NAMALWA (cell line): ENCODE measurements around the gene LSM6.

Source experiments
- DNase-seq: peaks from one replicate; pipeline ENCODE4 v3.0.0-alpha.2; 2015; ENCODE audit warnings: low spot score

The LSM6 gene

DNA sequence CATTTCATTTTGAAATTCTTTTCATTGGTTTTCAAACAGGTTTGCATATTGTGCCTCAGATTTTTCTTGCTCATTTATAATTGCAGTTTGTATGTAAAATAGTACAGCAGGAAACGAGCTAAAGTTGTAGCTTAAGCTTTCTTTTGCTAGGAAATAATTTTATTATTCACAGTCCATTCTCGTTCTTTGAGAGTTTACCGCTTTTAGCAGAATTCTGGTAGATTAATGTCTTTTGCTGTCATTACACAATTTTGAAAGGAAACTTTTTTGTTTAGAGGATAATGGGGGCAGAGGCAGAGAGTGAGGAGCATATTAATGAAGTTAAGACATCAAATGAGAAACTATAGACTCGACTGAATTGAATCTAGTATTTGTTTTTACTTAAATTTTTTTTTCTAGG, 10.5 kb downstream of the LSM6 start:
- DNase-seq: no peak

DNA sequence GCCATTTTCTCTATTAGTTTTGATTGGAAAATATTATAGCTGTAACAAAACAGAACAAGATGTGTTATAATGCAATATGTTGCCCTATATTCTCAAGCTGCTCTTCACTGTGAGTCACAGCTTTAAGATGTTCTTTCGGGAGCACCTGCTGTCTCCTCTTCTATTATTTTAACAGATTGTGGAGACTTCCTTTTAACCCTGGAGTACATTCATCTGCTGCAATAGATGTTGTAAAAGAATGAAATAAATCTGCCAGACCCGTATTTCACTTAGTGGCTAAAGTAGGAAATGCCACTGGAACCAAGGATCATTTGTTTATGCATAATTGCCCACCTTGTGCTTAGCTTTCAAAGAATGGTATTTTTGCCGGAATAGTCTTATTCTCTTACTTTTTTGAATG, 11.1 kb downstream of the LSM6 start:
- no peak for DNase-seq

DNA sequence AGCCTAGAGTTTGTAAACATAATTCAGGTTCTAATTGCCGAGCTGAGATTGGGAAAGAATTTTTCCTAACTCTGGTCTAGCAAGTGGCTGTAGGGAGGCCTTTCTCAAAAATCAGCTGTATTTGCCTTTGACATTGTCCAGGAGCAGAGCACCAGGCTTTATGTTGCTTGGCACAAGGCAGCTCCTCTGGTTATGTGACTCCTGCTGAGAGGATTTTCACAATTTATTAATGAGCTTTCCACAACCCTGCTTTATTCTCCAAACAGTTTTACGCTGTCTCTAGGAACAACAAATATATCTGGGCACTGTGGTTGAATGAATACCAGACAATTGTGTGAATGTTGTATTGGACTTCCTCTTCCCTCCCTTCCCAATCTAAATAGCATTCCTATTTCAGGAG, 14.9 kb downstream of the LSM6 start:
- no peak for DNase-seq

DNA sequence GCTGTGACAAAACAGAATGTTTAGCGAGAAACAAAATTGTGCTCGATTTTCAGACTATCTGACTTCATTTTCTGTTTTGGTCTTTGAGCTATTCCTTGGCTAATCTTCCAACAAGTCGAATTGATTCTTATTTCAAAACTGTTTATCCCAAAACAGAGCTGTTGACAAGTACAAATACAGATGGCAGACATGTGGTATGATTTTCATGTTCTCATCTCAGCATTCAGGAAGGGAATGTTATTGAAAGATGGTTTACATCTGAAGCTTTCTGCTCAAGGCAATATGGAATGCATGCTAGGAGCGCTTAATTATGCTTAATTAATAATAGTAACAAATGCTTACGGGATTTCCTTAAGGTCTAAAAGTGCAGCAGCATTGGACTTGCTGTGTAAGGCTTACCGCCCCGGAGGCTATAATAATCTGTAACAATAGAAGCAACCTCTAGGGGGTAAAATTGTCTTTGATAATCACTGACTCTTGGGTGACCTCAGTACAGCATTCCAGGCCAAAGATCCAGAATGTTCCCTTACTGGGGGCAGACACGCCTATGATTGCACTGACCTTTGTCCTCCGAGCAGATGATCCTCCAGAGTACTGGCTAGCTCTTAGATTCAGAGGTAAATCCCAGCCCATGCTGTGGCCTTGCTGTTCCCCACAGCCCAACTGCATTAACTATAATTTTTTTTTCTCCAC, 16.4 kb downstream of the LSM6 start:
- DNase-seq: no peak

DNA sequence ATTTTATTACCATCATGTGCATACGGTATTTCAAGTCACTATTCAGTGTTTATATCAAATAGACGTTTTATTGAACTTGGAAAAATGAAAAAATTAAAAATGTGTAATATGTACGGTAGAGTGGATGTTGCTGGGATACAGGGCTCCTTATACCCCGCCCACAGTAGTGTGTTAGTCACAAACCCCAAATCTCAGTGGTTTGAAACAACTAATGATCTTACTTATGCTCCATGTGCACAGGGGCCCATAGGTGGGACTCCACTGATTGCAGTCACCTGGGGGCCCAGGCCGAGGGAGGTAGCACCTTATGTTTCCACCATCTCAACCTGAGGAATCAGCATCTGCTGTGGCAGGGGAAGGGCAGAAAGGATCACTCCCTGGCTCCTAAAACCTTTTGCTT, 18.1 kb downstream of the LSM6 start:
- no peak for DNase-seq

DNA sequence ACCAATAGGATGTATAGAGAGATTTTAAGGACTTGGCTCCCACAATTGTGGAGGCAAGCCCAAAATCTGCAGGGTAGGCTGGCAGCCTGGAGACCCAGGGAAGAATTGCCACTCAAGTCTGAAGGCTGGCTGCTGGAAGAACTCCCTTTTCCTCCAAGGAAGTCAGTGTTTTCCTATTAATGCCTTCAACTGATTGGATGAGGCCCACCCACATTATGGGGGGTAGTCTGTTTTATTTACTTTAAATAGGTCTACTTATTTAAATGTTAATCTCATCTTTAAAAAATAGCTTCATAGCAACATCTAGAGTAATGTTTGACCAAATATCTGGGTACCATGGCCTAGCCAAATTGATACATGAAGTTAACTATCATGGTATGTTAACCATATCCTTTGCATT, 18.7 kb downstream of the LSM6 start:
- no peak for DNase-seq

DNA sequence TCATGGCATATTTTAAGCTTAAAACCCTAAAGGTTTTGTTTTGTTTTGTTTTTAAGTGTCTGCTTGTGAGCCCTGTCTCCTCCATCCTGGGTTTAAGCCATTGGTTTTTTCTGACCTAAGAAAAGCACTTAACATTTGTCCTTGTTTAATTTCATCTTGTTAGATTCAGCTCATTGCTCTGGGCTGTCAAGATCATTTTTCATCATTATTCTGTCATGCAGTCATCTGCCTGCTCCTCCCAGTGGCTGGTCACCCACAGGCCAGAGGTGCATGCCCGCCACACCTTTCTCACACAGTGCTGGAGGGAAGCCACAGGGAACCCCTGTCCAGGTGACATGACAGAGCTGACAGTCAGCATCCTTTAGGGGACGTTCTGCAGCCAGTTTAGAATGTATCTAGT, 27.1 kb downstream of the LSM6 start:
- no peak for DNase-seq

DNA sequence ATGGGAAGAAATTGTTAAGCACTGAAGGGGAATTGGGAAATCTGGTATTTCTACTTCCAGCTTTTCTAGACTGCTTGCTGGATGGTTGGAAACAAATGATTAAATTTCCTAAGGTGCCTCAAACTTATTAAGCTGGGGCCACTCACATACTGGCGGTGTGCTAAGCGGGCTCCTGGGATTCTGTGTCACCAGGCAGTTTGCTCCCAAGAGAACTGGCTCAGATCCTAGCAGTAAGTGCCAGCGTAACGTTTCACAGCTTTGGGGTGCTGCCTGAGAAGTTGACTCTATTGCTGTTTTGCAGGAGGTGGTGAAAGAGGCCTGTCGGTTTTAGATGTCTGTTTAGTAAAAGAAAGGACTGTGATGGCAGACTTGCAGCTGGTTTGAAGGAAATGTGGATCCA, 31.9 kb downstream of the LSM6 start:
- no peak for DNase-seq

DNA sequence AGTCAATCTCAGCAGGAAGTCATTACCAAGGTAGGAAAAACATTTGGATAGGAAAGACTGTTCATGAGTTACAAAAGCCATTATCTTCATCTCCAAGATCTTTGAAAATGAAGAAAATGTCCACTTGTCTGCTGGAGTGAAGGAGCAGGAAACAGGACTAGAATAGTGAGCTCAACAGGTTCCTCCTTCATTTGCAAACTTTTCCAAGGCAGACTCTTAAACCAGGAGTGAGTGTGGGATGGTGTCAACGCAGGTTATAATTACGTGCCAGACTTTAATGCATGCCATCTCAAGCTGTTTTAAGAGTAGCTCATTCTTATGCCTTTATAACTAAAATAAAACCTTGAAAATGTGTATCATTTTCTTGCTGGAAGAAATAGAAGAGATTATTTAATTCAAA, 35.4 kb downstream of the LSM6 start:
- DNase-seq: no peak

DNA sequence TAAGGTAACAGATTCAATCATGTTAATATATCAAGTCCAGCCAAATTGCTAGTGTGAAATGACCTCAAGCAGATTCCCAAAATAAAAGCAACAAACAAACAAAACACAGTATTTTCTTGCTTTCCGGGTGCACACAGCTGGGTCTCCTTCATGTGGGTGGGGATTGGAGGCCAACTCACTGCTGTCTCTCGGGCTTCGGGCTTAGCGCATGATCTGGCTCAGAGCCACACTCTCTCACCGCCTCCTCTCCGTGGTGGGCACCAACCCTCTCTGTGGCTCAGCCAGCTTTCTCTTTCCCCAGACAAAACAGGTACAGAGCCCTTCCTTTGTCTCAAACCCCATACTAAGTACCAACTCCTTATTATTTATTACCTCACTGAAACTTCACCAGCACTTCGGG, 35.9 kb downstream of the LSM6 start:
- DNase-seq: no peak

DNA sequence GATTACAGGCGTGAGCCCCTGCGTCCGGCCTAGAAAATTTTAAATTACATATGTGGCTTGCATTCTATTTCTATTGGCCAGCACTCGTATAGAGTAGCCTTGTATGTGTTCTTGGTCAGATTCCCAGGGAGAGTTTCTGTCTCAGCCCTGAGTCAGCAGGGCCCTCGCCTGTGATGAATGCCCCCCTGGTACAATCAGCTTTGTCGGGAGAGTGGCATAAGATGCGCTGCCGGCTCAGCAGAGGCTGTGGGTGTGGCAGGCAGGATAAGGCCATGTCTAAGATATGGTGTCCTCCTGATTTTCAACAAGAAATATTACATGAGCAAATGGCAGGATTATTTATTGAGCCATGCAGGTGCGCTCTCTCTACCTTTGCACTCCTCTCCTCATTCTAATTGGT, 37.3 kb downstream of the LSM6 start:
- DNase-seq: no peak

DNA sequence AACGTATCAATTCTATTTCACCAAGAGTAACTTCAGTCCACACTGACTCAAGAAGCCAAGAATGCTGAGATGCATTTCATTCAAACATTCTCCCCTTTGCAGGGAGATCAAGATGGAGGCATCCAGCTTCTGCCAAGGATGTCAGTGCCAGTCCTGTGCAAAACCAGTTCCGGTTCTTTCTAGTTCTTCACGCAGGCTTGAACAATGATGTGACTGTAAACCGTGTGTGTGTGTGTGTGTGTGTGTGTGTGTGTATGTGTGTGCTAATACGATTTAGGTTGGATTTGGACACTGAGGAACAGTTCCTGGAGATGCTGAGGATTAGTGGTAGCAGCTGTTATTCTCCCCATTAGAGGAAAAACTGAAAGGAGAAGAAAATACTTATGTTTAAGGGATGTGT, 38.7 kb downstream of the LSM6 start, which contains the start of gene REELD1:
REELD1 (plus strand) TSS at position 301 of the 400 bp plus-strand sequence. CDS start 2,415 bp downstream, outside the sequence.
- DNase-seq: no peak

DNA sequence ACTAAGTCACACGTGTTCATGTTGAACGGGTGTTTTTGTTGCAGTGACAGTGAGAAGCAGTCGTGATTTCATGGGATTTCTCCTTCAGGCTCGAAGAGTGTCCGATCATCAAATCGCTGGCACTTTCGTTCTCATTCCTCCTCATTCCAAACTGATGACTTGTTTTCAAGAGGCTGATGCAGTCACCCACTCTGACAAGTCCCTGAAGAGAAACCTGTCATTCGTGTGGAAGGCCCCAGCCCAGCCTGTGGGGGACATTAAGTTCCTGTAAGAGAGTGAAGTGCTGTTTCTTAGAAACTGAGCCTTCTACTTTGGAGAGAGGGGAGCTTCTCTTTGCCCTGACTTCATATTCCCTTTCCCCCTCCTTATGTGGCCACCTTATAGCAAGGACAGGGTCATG, 46.8 kb downstream of the LSM6 start:
- no peak for DNase-seq

DNA sequence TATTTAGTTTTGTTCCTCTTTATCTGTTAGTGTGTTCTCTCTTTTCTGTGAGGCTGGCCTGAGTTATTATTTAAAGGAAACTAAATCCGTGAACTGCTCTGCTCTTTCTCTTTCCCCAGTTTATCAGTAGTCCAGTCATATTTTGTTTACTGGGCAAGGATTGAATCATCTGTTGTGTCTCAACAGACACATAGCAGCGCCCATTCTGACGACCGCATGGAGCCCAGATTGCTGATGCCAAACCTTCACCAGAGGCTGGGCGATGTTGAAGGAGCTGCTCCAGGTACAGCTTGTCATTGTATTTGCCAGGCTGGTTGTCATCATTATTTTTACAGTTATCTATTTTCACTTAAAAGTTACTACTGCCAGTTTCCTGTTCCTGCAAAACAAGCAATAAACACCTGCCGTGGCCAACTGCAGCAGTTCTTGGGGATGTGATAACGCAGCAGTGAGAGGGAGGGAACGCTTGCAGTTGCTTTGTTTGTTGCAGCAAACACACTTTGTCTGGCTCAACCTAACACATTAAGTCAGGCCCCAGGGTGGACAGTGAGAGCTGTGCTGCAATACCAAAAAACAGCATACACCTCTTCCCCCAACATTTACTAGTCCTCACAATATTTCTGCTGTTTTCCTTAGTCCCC, 48.9 kb downstream of the LSM6 start:
- DNase-seq: no peak

DNA sequence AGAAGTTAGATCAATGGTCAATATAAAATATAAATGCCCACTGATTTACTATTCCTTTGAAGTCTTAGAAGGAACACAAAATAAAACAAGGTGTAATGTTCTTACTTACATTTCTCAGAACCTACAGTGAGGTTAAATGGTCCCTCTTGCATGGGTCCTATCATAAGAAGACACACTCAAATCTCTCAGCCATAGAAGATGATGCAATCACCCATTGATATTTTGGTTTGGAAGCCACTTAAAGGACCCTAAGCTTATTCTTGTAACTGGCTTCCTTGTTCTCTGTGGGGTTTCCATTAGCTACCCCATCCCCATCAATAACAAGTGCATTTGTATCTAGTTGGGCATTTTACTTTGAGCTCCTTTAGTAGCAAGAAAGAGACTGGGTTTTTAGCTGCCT, 53.9 kb downstream of the LSM6 start:
- DNase-seq: no peak

DNA sequence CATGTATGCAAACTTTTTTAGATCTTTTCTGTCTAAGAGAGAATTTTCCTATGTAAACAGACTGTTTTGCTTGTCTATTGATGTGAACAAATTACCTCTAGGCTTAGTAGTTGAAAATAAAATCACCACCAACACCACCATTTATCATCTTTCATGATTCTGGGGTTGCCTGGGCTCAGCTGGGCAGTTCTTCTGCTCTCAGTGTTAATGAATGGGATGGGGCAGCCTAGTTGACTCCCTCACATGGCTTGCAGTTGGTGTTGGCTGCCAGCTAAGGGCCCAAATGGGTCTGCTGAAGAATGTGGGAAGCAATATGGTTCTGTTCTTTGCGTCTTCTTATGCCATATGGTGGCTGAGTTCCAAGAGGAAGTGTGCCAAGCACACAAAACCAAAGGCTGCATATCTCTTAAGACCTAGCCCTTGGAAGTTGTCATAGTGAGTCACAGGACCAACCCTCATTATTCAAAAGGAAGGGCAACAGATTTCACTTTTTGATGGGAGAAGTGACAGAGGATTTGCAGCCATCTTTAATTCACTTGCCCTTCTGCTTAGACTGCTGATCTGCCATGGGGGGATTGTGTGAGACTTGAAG, 56.7 kb downstream of the LSM6 start:
- DNase-seq: no peak

DNA sequence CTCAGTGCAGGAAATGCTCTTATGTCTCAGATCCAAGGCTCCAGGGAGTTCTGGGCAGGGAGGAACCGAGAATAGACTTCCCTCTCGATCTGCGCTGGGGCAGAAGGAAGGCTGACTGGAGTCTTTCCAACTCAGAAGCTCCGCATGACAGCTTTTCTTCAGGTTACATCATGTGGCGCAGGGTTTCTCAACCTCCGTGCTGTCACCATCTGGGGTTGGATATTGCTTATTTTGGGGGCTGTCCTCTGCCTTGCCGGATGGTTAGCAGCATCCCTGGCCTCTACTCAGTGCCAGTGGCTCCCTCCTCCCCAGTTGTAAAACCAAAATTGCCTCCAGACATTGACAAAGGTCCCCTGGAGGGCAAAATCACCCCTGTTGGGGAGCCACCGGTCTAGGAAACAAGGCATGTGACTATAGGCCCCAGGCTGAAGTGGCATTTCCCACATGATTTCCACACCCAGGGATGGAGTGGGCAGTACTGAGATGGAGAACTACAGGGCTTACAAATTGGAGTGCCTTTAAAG, 60.2 kb downstream of the LSM6 start:
- no peak for DNase-seq

DNA sequence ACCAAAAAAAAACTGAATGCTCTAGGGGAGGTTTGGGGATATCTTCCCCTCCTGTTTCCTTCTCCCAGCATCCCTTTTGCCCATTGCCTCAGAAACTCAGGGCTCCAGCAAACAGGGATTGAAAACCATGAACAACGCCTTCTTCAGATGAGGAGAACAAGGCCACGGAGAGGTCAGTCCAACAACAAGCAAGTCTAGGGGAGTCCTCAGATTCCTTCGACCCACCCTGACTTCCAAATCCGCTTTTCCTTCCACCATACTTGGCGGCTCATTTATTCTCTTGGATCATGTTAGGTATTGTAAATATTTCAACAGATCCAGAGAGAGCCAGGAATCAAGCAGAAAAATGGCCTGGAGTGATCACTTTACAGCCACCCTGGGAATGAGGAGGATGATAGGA, 60.7 kb downstream of the LSM6 start:
- no peak for DNase-seq

DNA sequence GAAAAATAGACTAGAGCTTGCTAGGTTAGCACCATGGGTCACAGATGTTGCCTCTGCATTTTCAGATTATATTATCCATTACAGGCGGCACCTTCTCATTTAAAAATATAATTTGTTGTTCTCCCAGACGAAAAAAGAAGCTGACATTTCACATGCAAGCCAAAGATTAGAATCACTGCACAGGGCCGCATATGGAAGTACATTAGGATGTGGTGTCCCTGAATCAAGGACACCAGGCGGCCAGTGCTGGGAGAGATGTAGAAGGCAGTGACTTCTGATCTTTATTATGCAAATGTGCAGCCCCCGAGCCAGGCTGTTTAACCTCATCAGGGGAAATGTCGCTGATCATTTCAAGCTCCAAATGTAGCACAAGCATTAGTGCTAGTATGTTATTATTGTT, 61.6 kb downstream of the LSM6 start:
- DNase-seq: no peak

DNA sequence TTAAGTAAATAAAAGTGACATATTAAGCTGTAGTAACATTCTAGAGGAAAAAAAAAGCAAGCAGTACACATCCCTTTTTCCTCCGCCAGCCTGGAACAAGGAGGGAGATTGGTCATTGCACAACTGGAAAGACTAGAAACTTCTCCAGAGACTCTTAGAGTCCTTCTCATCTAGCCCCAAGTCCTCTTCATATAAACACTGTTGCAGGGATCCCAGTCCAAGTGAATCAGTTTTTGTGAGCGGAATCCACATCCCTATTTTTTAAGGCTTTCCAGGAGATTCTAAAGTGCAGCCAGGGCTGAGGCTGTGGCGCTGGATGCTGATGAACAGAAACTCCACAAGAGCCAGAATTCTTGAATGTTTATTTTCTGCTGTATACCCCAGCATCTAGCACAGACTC, 62.6 kb downstream of the LSM6 start:
- DNase-seq: no peak
